Measurements from ENCODE around the gene TRIM61.
"Not testable (repeated sequence)": the region's sequence is repeated elsewhere in the genome, so short reads cannot be mapped to it uniquely, and the experiment has no call there.

DNA sequence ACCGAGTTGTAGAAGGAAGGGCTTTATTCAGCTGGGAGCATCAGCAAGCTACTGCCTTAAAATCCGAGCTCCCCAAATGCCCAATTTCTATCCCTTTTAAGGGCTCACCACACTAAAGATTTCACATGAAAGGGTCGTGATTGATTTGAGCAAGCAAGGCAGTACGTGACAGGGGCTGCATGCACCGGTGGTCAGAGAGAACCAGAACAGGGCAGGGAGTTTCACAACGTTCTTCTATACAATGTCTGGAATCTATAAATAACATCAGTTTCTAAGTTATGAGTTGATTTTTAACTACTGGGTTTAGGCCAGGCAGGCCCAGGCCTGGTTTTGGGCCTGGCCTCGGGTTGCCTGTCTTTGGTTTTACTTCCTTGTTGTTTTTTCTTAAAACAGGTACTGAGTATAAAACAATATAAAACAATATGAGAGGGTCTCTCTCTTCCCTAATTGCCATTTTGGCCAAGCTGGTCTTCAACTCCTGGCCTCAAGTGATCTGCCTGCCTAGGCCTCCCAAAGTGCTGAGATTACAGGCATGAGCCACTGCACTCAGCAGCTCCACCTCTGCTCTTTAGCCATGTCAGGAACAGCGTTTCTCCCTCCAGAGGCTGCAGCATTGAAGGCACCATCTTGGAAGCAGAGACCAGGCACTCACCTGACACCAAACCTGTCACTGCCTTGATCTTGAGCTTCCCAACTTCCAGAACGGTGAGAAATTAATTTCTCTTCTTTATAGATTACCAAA is 41.4 kb downstream of the TRIM61 start:
- TF ChIP-seq, protein P1, sequence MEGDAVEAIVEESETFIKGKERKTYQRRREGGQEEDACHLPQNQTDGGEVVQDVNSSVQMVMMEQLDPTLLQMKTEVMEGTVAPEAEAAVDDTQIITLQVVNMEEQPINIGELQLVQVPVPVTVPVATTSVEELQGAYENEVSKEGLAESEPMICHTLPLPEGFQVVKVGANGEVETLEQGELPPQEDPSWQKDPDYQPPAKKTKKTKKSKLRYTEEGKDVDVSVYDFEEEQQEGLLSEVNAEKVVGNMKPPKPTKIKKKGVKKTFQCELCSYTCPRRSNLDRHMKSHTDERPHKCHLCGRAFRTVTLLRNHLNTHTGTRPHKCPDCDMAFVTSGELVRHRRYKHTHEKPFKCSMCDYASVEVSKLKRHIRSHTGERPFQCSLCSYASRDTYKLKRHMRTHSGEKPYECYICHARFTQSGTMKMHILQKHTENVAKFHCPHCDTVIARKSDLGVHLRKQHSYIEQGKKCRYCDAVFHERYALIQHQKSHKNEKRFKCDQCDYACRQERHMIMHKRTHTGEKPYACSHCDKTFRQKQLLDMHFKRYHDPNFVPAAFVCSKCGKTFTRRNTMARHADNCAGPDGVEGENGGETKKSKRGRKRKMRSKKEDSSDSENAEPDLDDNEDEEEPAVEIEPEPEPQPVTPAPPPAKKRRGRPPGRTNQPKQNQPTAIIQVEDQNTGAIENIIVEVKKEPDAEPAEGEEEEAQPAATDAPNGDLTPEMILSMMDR (conservative IDR thresholded peaks at IDR 0.05; ENCODE audit: low read depth, low read length) = not testable (repeated sequence)
- not testable (repeated sequence) for TF ChIP-seq RFX5 (IDR thresholded peaks at IDR 0.05; ENCODE audit: low read depth, low read length); MAZ (IDR thresholded peaks at IDR 0.05; ENCODE audit: borderline replicate concordance, low read depth, low read length); POLR2A (IDR thresholded peaks at IDR 0.05; ENCODE audit: low read depth, low read length); SMC3 (IDR thresholded peaks at IDR 0.05; ENCODE audit: low read depth, low read length); CEBPB (IDR thresholded peaks at IDR 0.05; ENCODE audit: low read depth, low read length); RAD21 (IDR thresholded peaks at IDR 0.05; ENCODE audit: low read length); NFE2L2 (IDR thresholded peaks at IDR 0.05; ENCODE audit: low read depth, low read length); BHLHE40 (IDR thresholded peaks at IDR 0.05; ENCODE audit: low read depth, low read length); MAFK (IDR thresholded peaks at IDR 0.05; ENCODE audit: low read depth, low read length); RCOR1 (IDR thresholded peaks at IDR 0.05; ENCODE audit: insufficient replicate concordance, low read length); FOS (IDR thresholded peaks at IDR 0.05; ENCODE audit: low read depth, low read length)
- TF ChIP-seq, protein P2, sequence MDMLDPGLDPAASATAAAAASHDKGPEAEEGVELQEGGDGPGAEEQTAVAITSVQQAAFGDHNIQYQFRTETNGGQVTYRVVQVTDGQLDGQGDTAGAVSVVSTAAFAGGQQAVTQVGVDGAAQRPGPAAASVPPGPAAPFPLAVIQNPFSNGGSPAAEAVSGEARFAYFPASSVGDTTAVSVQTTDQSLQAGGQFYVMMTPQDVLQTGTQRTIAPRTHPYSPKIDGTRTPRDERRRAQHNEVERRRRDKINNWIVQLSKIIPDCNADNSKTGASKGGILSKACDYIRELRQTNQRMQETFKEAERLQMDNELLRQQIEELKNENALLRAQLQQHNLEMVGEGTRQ (IDR thresholded peaks at IDR 0.05; ENCODE audit: low read depth, low read length) = not testable (repeated sequence)
- TF ChIP-seq, protein P3, sequence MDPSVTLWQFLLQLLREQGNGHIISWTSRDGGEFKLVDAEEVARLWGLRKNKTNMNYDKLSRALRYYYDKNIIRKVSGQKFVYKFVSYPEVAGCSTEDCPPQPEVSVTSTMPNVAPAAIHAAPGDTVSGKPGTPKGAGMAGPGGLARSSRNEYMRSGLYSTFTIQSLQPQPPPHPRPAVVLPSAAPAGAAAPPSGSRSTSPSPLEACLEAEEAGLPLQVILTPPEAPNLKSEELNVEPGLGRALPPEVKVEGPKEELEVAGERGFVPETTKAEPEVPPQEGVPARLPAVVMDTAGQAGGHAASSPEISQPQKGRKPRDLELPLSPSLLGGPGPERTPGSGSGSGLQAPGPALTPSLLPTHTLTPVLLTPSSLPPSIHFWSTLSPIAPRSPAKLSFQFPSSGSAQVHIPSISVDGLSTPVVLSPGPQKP (IDR thresholded peaks at IDR 0.05; ENCODE audit: borderline replicate concordance, low read depth, low read length) = not testable (repeated sequence)

Data from IMR-90 (cell line).